K562 (cell line): ENCODE measurements around the gene IRX5. TPM values are rescaled to one million over a fixed set of nuclear protein-coding genes. Genes with fewer than 3 reads are reported as not detected.

Experiments used
- ATAC-seq: fragments of 200-7000 bp; cut with Tn5 transposase; 3 replicates; pipeline ENCODE4 v1.9.1; 2020; ENCODE audit warnings: moderate library complexity
- BruUV-seq: library from RNA; stranded (reverse); fragments of 400-500 nt; replicated peaks from 2 replicates; lab custom pipeline; 2021; lab: Mats Ljungman, UMichigan
- CTCF ChIA-PET: fragments of 300-600 bp; formaldehyde crosslinking; extraction: SDS; loops from one replicate; lab custom pipeline; 2021; ENCODE audit warnings: low intra/inter-chr PET ratio; lab: Yijun Ruan, JAX
- POLR2A ChIA-PET: fragments of 300-600, 350-650 bp; sonication (Branson Sonifier 250); formaldehyde crosslinking; extraction: SDS; loops from one replicate; lab custom pipeline; 2021; ENCODE audit warnings: antibody characterized with exemption, inconsistent platforms; lab: Yijun Ruan, JAX
- DNase-seq, 4 experiments: peaks; one replicate each; pipeline versions ENCODE4 v3.0.0 to v3.0.0-alpha.2; 2011 to 2018; ENCODE audit warnings: low spot score in 3 of 4, mixed read lengths in 3 of 4; ENCODE audit errors: extremely low read depth in 1 of 4
- FAIRE-seq: peaks from 2 replicates; lab custom pipeline; 2011; peaks lifted over from hg19 to GRCh38; lab: Jason Lieb, UNC
- H2AFZ ChIP-seq: 2 replicates; pipeline ENCODE4 v1.6.0; 2011; ENCODE audit warnings: low read depth, low read length, control low read depth, inconsistent platforms
- H3K27ac ChIP-seq: fragments of 200-600 bp; 3 replicates; pipeline ENCODE4 v1.8.0; 2011; ENCODE audit warnings: low read depth, mild to moderate bottlenecking, control low read depth, inconsistent platforms, low read length, moderate library complexity, mixed read lengths; ENCODE audit errors: extremely low read depth
- H3K27me3 ChIP-seq, 2 experiments: fragments of 300-600 bp in 1 of 2; 2 replicates in 1 of 2; 3 replicates in 1 of 2; pipeline versions ENCODE4 v1.6.0 to v1.8.0; 2011; ENCODE audit warnings: inconsistent platforms in 2 of 2, low read length in 2 of 2, mild to moderate bottlenecking in 1 of 2, mixed read lengths in 1 of 2, moderate library complexity in 1 of 2; ENCODE audit not compliant: control insufficient read depth in 2 of 2, insufficient read depth in 2 of 2
- H3K36me3 ChIP-seq: fragments of 300-600 bp; 3 replicates; pipeline ENCODE4 v1.8.0; 2011; ENCODE audit warnings: mild to moderate bottlenecking, low read length, inconsistent platforms; ENCODE audit not compliant: control insufficient read depth, insufficient read depth
- H3K4me1 ChIP-seq, 2 experiments: fragments of 200-600 bp in 1 of 2; replicated peaks in 1 of 2; 2 replicates in 1 of 2; 3 replicates in 1 of 2; pipeline versions ENCODE4 v1.5.1 to v1.8.0; 2011; ENCODE audit warnings: inconsistent platforms in 2 of 2, low read length in 2 of 2, mild to moderate bottlenecking in 1 of 2, mixed read lengths in 1 of 2, moderate library complexity in 1 of 2; ENCODE audit not compliant: control insufficient read depth in 2 of 2, insufficient read depth in 2 of 2
- H3K4me2 ChIP-seq: 2 replicates; pipeline ENCODE4 v1.6.1; 2011; ENCODE audit warnings: low read length, control low read depth, inconsistent platforms, mixed read lengths; ENCODE audit not compliant: insufficient read depth
- H3K4me3 ChIP-seq: fragments of 200-600 bp; sonication (generic), shearing (Covaris generic); 2 replicates; pipeline ENCODE4 v1.5.1; 2016; ENCODE audit warnings: control low read depth, inconsistent platforms
- H3K79me2 ChIP-seq: fragments of 200-600 bp; 3 replicates; pipeline ENCODE4 v1.8.0; 2011; ENCODE audit warnings: low read length, inconsistent platforms; ENCODE audit not compliant: control insufficient read depth, insufficient read depth
- H3K9ac ChIP-seq, 2 experiments: 2 replicates each; pipeline versions ENCODE4 v1.6.0 to v1.6.1; 2011; ENCODE audit warnings: low read depth in 2 of 2, low read length in 2 of 2, control low read depth in 1 of 2, inconsistent platforms in 1 of 2, mild to moderate bottlenecking in 1 of 2, mixed read lengths in 1 of 2; ENCODE audit not compliant: insufficient read depth in 1 of 2
- H3K9me1 ChIP-seq: one replicate; pipeline ENCODE4 v1.6.0; 2011; ENCODE audit warnings: inconsistent platforms, mild to moderate bottlenecking, low read length, moderate library complexity; ENCODE audit not compliant: control insufficient read depth, insufficient read depth
- H3K9me3 ChIP-seq: replicated peaks from 2 replicates; pipeline ENCODE4 v1.5.1; 2011; ENCODE audit warnings: low read depth, low read length, inconsistent platforms; ENCODE audit not compliant: control insufficient read depth, insufficient read depth
- H4K20me1 ChIP-seq: replicated peaks from 2 replicates; pipeline ENCODE4 v1.6.1; 2011; ENCODE audit warnings: low read length, inconsistent platforms, mixed read lengths; ENCODE audit not compliant: control insufficient read depth, insufficient read depth
- MXD1 ChIP-seq: fragments of 250-450 bp; sonication (Bioruptor Pico); IDR thresholded peaks from 2 replicates; pipeline ENCODE4 v1.8.0; 2021; ENCODE audit warnings: borderline replicate concordance, mild to moderate bottlenecking, moderate library complexity; ENCODE audit not compliant: poor library complexity, severe bottlenecking
- NBN ChIP-seq: fragments of 450-650 bp; IDR thresholded peaks from 2 replicates; pipeline ENCODE4 v1.6.1; 2016; ENCODE audit warnings: low read depth, mild to moderate bottlenecking
- POLR2G ChIP-seq: fragments of 200-400 bp; formaldehyde crosslinking; IDR thresholded peaks from 2 replicates; pipeline ENCODE4 v1.6.1; 2017; ENCODE audit warnings: low read depth, mild to moderate bottlenecking, antibody characterized with exemption, low read length, moderate library complexity
- ZNF764 ChIP-seq: fragments of 250-450 bp; sonication (Bioruptor Pico); IDR thresholded peaks from 2 replicates; pipeline ENCODE4 v1.4.0; 2020; ENCODE audit warnings: low read depth, mild to moderate bottlenecking, moderate library complexity
- WGBS: fragments of 100-300 bp; shearing (Covaris generic); methylation state at CpG from one replicate; pipeline ENCODE4 v1.1.6; 2016; ENCODE audit warnings: low coverage, mixed read lengths; ENCODE audit not compliant: insufficient coverage; ENCODE audit errors: missing lambda C conversion rate; 5-methylcytosine and 5-hydroxymethylcytosine counted together
- in situ Hi-C: fragments of 300-500 bp; cut with MboI; formaldehyde crosslinking; loops from 4 replicates; pipeline ENCODE4 v1.15.0; 2018; ENCODE audit warnings: inconsistent platforms, mixed read lengths
- intact Hi-C: fragments of 100-400 bp; cut with micrococcal nuclease; formaldehyde crosslinking; loops from 2 replicates; pipeline ENCODE4 v1.14.2; 2022
- polyA plus RNA-seq, 8 experiments: library from polyadenylated mRNA; depleted of rRNA in 4 of 8; stranded (reverse) in 5 of 8; unstranded in 3 of 8; fragments of >200 nt; fragmentation: Nextera tagmentation in 2 of 8; fragmentation: Illumina TruSeq in 1 of 8; extraction: Ambion mirVana in 2 of 8; extraction: Trizol in 1 of 8; gene quantifications; 2 replicates each; pipeline versions ENCODE4 v1.2.1 to v1.2.3, GENCODE V29; 2011 to 2014; ENCODE audit warnings: inconsistent platforms in 1 of 8, missing spikeins in 1 of 8
- total RNA-seq, 7 experiments: library from RNA; depleted of rRNA in 6 of 7; stranded (reverse); fragments of >200 nt in 6 of 7; fragmentation: Illumina TruSeq in 2 of 7; extraction: Trizol in 2 of 7; gene quantifications; 2 replicates each; pipeline versions ENCODE4 v1.2.1 to v1.2.3, GENCODE V29; 2011 to 2021; ENCODE audit warnings: low replicate concordance in 1 of 7

Gene IRX5
- total and polyA plus RNA-seq, 9 of the 15 experiments (the other 6 are each of a cell fraction or from before 2014, with no cell fraction given), result 0.20 to 4.2 (median 0.94) TPM

- TF ChIP-seq MXD1 (CRISPR knock-in tag), result no peak
- no peak for TF ChIP-seq NBN
Measured at GRCh38 chr16:54936201-54936978, 5.7 kb downstream of the IRX5 start (continued).

- FAIRE-seq, result no peak
- CTCF ChIA-PET, result no interaction called here
Measured at GRCh38 chr16:54936979-54937670, 6.5 kb downstream of the IRX5 start.

More at GRCh38 chr16:54936979-54937670, 6.5 kb downstream of the IRX5 start:
- 65% methylated on average over 28 of the region's 39 CpGs for WGBS
- Histone ChIP-seq H3K4me3 (no peak overlapping the region), H3K27ac (no peak overlapping the region), H3K9me1 (no peaks in the 10 kb centered on the region), H3K79me2 (no peaks in the 10 kb centered on the region), H3K36me3 (peaks cover 7% of the 10 kb centered on the region; the same call in 1 of the 3 replicates), H3K9me3 (0 out of 2 replicates have a peak, but pooled peaks cover 1% of the 10 kb centered on the region), H3K4me2 (no peak overlapping the region), H4K20me1 (no peaks in the 10 kb centered on the region; the same call in 1 of the 2 replicates), H3K27me3 (peaks cover 4 to 10% of the 10 kb centered on the region in 2 experiments; a peak in 3 of 5 replicates), H3K9ac (no peak overlapping the region), H2AFZ (no peak overlapping the region), H3K4me1 (peaks cover 0 to 19% of the 10 kb centered on the region in 2 experiments; a peak in 2 of 5 replicates)
- POLR2A ChIA-PET, result no interaction called here
- DNase-seq (no peak), ATAC-seq (no peak)
- in situ Hi-C loops (no loop called here), intact Hi-C loops (no loop called here)
- no TSS peak for BruUV-seq
- TF ChIP-seq ZNF764 (no peak), POLR2G (no peak)
